KMS-11 (cell line): ENCODE data around the gene RANBP10.

Source experiments
- H2AFZ ChIP-seq: fragments of 200-600 bp; sonication (generic); 2 replicates; pipeline ENCODE4 v1.6.1; 2016; ENCODE audit warnings: antibody characterized with exemption, mixed run types, low read depth
- H3K27ac ChIP-seq: fragments of 200-600 bp; sonication (generic); 2 replicates; pipeline ENCODE4 v1.6.1; 2016; ENCODE audit warnings: mild to moderate bottlenecking, mixed run types
- H3K27me3 ChIP-seq: fragments of 200-600 bp; sonication (generic); 2 replicates; pipeline ENCODE4 v1.6.1; 2017; ENCODE audit warnings: mild to moderate bottlenecking, low read depth, mixed run types, moderate library complexity; ENCODE audit not compliant: insufficient read depth
- H3K36me3 ChIP-seq: fragments of 200-600 bp; sonication (generic); 2 replicates; pipeline ENCODE4 v1.6.1; 2017; ENCODE audit warnings: mild to moderate bottlenecking, mixed run types; ENCODE audit not compliant: insufficient read depth
- H3K4me1 ChIP-seq: fragments of 200-600 bp; sonication (generic); 2 replicates; pipeline ENCODE4 v1.6.1; 2016; ENCODE audit warnings: mild to moderate bottlenecking, low read depth, mixed run types; ENCODE audit not compliant: poor library complexity, severe bottlenecking
- H3K4me2 ChIP-seq: fragments of 200-600 bp; sonication (generic); 2 replicates; pipeline ENCODE4 v1.7.0; 2016; ENCODE audit warnings: mild to moderate bottlenecking, mixed run types
- H3K4me3 ChIP-seq: fragments of 200-600 bp; sonication (generic); IDR thresholded peaks from 2 replicates; pipeline ENCODE4 v1.6.1; 2017; ENCODE audit warnings: low read depth, low read length, mixed read lengths; ENCODE audit not compliant: insufficient read depth
- H3K79me2 ChIP-seq: fragments of 200-600 bp; sonication (generic); 2 replicates; pipeline ENCODE4 v1.6.1; 2016; ENCODE audit warnings: low read depth, mixed run types; ENCODE audit not compliant: insufficient read depth
- H3K9ac ChIP-seq: fragments of 200-600 bp; sonication (generic); 2 replicates; pipeline ENCODE4 v1.6.1; 2016; ENCODE audit warnings: mild to moderate bottlenecking, mixed run types
- H4K20me1 ChIP-seq: fragments of 200-600 bp; sonication (generic); 2 replicates; pipeline ENCODE4 v1.6.1; 2016; ENCODE audit warnings: mild to moderate bottlenecking, mixed run types; ENCODE audit not compliant: insufficient read depth
- CTCF ChIP-seq: fragments of 200-600 bp; sonication (generic); conservative IDR thresholded peaks from 2 replicates; pipeline ENCODE4 v1.6.1; 2017; ENCODE audit warnings: low read depth, mild to moderate bottlenecking, antibody characterized with exemption, low read length, moderate library complexity, mixed read lengths

Gene RANBP10

GRCh38 chr16:67685388-67686112 is 120.8 kb downstream of the RANBP10 start:
- H3K27me3 ChIP-seq = no peaks in the 10 kb centered on the region
- no peak overlapping the region for H2AFZ ChIP-seq
- no peaks in the 10 kb centered on the region for H3K36me3 ChIP-seq
- H3K4me3 ChIP-seq = no peak overlapping the region
- H3K79me2 ChIP-seq = no peaks in the 10 kb centered on the region
- H3K9ac ChIP-seq = no peak overlapping the region
- TF ChIP-seq CTCF = no peak
- H3K4me1 ChIP-seq = no peaks in the 10 kb centered on the region
- no peak overlapping the region for H3K27ac ChIP-seq
- H3K4me2 ChIP-seq = no peak overlapping the region
- H4K20me1 ChIP-seq = no peaks in the 10 kb centered on the region

DNA sequence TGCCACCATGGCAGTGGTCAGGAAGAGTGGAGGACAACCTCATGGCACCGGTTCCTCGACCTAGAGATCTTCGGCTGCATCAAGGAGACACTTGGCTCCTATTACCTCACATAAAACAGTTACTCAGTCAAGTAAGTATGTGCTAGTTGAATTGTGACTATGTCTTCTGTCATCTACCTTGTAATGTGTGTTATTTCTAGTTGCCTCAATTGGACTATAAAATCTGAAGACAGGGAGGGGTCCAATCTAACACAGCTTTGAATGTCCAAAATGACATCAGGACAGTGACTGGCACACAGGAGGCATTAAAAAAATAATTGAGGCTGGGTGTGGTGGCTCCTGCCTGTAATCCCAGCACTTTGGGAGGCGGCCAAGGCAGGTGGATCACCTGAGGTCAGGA is 122.6 kb downstream of the RANBP10 start:
- Histone ChIP-seq H3K27me3 (no peaks in the 10 kb centered on the region), H2AFZ (no peak overlapping the region), H3K4me1 (no peaks in the 10 kb centered on the region), H3K4me3 (no peak overlapping the region), H3K27ac (no peak overlapping the region), H3K36me3 (no peaks in the 10 kb centered on the region), H4K20me1 (no peaks in the 10 kb centered on the region), H3K9ac (no peak overlapping the region), H3K79me2 (no peaks in the 10 kb centered on the region), H3K4me2 (no peak overlapping the region)
- TF ChIP-seq CTCF = no peak

DNA sequence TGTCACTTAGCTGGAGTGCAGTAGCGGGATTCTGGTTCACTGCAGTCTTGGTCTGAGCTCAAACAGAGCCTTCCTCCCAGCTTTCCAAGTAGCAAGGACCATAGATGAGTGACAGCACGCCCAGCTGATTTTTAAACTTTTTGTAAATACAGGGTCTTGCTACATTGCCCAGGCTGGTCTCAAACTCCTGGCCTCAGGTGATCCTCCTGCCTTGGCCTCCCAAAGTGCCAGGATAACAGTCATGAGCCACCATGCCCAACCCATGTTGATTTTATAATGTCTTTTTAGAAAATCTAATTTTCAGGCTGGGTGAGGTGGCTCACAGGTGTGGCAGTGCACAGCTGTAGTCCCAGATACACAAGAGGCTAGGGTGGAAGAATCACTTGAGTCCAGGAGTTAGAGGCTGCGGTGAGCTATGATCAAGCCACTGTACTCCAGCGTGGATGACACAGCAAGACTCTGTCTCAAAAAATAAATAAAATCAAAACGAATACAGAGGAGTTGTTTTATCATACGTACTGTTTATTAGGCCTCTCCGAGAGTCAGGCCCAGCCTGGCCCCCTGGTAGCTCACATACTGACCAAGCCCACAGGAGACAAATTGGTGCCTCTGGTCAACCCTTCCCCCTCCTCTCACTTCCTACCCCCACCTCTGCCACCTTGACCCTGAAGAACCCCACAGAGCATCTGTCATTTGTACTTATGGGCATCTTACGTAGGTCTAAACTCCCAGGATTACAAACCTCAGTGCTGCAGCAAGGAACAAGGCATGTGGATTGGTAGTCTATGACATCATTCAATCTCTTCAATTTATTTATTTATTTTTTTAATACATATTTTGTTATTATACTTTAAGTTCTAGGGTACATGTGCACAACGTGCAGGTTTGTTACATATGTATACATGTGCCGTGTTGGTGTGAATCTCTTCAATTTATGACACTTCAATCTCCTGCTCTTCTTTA is 126.1 kb downstream of the RANBP10 start:
- TF ChIP-seq CTCF = no peak
- H3K27ac ChIP-seq = no peak overlapping the region
- H3K36me3 ChIP-seq = no peaks in the 10 kb centered on the region
- H3K4me3 ChIP-seq = no peak overlapping the region
- H3K9ac ChIP-seq = no peak overlapping the region
- H2AFZ ChIP-seq = no peak overlapping the region
- no peaks in the 10 kb centered on the region for H3K27me3 ChIP-seq
- H3K4me2 ChIP-seq = no peak overlapping the region
- no peaks in the 10 kb centered on the region for H3K4me1 ChIP-seq
- H4K20me1 ChIP-seq = no peaks in the 10 kb centered on the region
- no peaks in the 10 kb centered on the region for H3K79me2 ChIP-seq

GRCh38 chr16:67678354-67679023 is 127.9 kb downstream of the RANBP10 start:
- no peak for TF ChIP-seq CTCF
- Histone ChIP-seq H3K9ac (no peak overlapping the region), H4K20me1 (no peaks in the 10 kb centered on the region), H3K36me3 (no peaks in the 10 kb centered on the region), H3K4me1 (no peaks in the 10 kb centered on the region), H3K4me2 (no peak overlapping the region), H3K27me3 (no peaks in the 10 kb centered on the region), H3K27ac (no peak overlapping the region), H2AFZ (no peak overlapping the region), H3K4me3 (no peak overlapping the region), H3K79me2 (no peaks in the 10 kb centered on the region)
